Measurements from ENCODE around the gene SEC11C.
A peak's percentile ranks its signal among the peaks of the same experiment; 100 is the strongest.
"Not testable (repeated sequence)": the region's sequence is repeated elsewhere in the genome, so short reads cannot be mapped to it uniquely, and the experiment has no call there.

The SEC11C gene

DNA sequence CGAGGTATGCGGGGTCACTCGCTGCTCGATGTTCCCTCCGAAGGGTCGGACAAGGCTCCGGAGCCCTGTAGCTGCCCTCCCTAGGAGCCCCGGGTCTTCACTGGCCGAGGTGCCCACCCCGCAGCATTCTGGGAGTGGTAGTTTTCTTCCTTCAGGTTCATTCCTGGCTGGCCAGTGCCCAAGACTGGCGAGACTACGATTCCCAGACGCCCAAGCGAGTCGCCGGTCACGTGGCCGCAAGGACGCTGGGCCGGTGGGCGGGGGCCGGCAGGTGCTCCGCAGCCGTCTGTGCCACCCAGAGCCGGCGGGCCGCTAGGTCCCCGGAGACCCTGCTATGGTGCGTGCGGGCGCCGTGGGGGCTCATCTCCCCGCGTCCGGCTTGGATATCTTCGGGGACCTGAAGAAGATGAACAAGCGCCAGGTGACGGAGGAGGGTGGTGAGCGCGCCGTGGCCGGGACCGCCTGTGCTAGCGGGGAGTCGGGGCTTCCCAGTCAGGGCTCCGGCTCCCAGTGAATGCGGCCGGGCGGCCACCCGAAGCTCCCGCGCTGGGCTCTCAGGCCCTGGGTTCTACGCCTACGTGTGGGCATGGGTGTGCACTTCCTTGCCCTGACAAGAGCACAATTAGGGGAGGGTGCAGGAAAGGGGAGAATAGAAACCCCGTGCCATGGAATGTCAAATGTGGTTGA, at the start of gene SEC11C:
TSS of gene SEC11C (plus strand) at position 270 of the 687 bp plus-strand sequence. CDS start at position 335, 65 bp downstream.
- DNase-seq (ENCODE audit: low read depth in 2 of 2), result peak; percentile 91 to 92

DNA sequence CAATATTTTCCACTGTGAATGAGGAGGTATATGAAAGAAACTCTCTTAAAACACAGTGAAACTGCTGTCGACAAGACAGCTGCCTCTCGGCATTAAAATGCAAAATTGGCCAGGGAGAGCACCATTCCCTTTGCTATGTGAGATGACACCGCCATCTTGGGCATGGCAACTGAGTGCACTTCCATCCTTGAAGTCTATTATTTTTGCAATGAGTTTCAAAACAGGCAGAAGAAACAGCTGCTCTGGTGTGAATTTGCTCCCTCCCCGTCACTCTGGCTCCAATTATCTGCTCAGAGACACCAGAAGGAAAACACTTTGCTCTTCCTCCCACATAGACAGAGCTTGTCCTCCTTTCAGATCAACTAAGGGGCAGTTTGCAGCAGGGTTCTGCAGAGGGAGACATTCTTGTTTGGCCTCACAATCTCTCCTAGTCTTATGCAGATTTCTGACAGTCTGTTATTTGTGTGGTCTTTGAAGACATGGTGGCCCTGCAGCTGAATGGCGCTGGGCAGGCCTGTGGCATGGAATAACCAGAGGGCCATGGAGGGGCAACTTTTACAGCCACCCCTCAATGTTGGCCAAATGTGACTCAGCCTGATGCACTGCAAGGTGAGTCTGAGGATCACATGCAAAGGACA, 48.6 kb upstream of the SEC11C start:
- no peak for DNase-seq (ENCODE audit: low read depth in 2 of 2)

- DNase-seq (ENCODE audit: low read depth in 2 of 2), result no peak
Observed at GRCh38 chr18:59093668-59094067, 46.0 kb upstream of the SEC11C start.

- no peak for DNase-seq (ENCODE audit: low read depth in 2 of 2)
Observed at GRCh38 chr18:59094569-59094968, 45.1 kb upstream of the SEC11C start.

DNA sequence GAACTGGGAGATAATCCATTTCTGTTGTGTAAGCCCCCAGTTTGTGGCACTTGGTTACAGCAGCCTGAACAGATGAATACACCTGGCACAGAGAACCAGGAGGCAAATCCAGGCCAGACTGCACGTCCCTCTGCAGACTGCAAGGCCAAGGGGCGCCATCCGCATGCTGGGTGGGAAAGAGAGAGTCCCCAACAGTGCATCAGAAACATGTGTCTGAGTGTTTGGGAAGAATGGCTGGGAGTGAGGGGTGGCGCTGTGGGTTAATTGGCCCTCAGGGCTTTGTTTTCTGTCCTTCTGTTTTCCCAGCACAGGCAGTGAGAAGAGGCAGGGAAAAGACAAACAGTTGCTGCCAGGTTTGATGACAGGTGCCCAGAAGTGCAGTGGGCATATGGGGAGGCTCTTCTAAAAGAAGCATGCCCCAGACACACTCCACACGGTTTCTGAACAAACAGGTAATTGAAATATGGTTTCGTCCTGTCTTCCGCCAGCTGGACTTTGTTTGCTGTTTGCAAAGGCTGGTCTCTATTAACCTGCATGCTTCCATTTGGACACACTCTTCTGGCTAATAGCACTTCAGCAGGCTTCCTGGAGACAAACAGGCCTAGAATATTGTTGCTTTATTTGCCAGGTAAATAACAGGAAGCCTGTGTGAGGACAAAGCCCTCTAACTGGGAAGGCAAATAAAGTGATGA, 43.4 kb upstream of the SEC11C start:
- no peak for DNase-seq (ENCODE audit: low read depth in 2 of 2)

- DNase-seq (ENCODE audit: low read depth in 2 of 2), result no peak
Observed at GRCh38 chr18:59101830-59102414, 37.8 kb upstream of the SEC11C start.

- no peak for DNase-seq (ENCODE audit: low read depth in 2 of 2)
Observed at GRCh38 chr18:59109375-59109774, 30.3 kb upstream of the SEC11C start.

DNA sequence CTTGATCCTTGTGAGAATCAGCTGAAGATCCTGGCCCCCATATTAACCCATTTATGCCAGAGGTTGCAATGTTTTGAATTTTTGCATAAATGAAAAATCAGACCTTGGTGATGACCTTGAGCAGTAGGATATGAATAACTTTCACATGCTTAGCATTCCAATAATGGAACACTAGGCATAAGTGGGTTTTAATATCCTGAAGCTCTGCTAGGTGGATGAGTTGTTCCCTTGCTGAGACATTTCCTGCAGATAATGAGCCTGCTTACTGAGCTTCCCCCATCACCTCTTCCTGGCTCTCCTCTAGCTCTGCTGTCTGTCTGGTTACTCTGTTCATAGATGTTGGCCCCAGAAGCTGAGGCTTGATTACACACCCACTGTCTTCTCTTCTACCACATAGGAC, 25.5 kb upstream of the SEC11C start:
- no peak for DNase-seq (ENCODE audit: low read depth in 2 of 2)

DNA sequence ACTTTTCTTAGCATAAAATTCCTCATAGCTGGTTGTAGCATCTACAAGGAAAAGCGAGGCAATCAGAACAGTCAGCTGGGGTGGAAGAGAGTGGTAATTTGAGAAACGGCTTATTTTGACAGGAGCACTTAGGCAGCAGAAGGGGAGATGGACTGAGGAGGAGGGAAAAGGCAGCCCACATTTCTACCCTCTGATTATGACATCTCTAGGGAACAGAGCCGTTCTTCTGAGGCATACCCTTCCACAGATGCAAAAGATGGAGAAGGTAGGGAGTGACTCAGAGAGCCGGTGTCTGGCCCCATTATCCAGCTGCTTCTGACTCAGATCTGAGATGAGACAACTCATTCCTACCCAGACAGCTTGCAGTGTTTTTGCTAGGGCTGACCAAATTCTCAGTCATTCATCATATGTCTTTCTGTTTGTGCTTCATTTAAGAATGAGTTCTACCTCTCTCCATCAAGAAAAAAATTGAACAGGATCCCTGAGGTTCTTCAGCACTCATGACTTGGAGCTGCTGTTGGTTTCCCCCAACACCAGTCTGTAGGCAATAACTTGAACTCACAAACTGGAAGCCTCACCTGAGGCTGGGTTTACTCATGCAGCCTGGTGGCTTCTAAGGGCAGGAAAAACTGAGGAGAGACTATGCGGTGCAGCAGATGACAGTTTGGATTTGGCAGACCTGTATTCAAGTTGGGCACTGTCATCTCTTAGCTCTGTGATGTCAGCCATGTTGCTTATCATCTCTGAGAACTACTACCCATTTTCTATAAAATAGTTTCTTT, 15.9 kb upstream of the SEC11C start:
- DNase-seq (ENCODE audit: low read depth in 2 of 2), result no peak

DNA sequence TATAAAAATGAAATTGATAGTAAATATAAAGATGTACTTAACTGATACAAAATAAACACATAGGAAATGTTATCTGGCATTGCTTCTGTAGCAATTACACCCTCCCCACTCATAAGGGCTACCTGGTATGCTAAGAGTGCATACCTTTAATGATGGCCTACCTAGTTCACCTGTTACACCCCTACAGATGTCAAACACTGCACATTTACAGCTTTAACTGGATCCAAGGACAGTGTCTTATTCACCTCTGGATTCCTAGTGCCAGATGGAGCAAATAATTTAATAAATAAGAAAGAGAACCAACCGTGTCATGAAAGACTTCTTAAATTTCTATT, 15.3 kb upstream of the SEC11C start:
- no peak for DNase-seq (ENCODE audit: low read depth in 2 of 2)

DNA sequence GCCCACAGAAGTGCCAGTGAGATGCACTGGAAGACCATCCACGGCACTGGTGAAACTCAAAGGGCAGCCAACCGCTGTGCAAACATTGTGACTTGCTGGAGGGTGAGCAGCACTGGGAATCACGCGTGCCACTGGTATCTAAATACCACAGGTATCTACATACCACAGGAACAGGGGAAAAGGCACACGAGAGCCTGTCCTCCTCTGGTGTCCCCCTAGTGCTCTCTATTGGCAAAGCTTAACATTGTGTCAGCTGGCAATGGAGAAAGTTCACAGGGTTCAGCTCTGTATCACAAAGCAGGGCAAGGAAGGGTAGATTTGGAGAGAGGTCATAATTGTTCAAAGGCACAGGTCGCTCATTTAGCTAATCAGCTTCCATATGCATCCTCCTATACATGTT, 12.6 kb upstream of the SEC11C start:
- DNase-seq (ENCODE audit: low read depth in 2 of 2), result no peak

DNA sequence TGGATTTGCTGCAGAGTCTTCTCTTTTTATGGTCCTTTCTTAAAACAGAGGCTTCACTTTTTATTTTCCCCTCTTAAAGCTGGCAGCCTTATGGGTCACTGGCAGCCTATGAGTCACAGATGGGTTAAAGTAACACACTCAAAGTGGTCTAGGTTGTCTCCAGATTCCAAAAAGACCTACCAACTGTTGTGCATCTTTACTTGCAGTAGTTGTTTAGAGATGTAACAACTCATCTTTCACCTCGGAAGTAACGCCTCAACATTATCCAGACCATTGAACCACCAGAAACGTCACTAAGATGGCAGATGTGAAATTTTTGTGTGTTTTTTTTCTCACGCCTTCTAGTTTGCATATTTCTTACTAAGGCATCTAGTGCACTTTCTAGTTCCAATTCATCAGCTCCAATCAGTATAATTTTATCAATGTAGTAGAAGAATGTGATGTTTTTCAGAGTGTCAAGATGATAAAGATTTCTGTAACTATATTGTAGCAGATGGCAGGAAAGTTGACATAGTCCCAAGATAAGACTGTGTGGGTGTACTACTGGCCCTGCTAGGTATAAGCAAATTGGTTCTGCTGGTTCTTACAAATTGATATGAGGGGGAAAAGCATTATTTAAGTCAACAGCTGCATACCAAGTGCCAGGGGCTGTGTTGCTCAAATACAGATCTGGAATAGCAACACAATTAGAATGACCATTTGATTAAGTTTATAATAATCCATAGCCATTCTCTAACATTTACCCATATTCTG, 9.6 kb upstream of the SEC11C start:
- no peak for DNase-seq (ENCODE audit: low read depth in 2 of 2)

- DNase-seq (ENCODE audit: low read depth in 2 of 2), result no peak
Observed at GRCh38 chr18:59132810-59133465, 6.7 kb upstream of the SEC11C start.

DNA sequence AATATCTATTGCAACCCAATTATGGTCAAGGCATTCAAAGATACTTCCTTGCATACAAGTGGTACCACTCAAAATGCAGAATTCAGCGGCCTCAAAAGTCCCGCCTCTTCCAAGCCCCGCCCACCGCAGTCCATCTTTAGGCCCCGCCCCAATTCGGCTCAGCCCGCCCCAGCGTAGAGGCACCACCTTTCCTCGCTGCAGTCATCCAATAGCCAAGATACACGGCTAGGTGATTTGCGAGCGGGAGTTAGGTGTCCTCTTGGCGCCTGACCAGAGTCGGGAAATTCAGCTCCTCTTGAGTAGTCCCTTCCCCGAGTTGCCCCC, 431 bp upstream of the SEC11C start:
- peak; percentile 82 to 88 for DNase-seq (ENCODE audit: low read depth in 2 of 2)

DNA sequence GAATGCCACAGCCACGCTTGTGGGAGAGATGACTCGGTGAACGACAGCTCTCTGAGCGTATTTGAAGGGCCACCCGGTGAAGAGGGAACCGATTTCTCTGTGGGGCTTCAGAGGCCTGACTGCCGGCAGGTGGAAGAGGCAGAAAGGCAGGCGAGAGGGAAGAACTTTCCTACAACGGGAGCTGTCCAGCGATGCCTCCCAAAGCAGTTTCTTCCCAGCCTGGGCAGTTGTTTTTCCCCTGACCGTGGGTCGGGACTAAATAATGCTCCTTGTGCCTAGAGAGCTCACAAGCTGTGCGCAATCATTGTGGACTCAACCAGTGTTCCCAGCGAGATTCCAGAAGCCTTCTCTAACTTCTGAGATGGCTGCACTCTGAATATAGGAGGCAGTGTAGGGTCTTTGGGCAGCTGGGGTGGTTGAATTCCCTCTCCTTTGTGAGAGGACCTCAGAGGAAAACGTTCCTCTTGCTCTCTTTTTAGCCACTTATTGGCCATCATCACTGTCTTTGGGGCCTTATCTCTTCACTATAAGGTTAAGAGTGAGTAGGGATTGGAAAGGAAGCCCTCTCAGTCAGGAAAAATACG, 710 bp downstream of the SEC11C start:
- DNase-seq (ENCODE audit: low read depth in 2 of 2), result no peak

- DNase-seq (ENCODE audit: low read depth in 2 of 2), result no peak
Observed at GRCh38 chr18:59141294-59142068, 1.8 kb downstream of the SEC11C start.

DNA sequence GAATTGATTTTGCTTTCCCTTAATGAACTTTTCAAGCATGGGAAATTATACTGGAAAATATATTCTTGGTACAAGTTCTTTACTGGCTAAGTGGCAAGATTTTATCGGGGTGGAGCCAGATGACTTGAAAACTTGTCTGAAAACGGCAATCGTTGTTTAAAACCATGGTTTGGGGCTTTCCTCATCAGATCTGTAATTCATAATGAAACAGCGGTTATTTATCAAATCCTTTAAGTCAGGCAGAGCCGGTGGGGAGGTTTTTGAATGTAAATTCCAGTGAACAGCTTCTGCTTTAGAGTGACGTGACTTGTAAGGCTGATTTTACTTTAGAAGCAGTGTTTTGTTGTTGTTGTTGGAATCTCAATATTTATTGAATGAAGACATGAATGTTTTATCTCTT, 2.6 kb downstream of the SEC11C start:
- no peak for DNase-seq (ENCODE audit: low read depth in 2 of 2)

DNA sequence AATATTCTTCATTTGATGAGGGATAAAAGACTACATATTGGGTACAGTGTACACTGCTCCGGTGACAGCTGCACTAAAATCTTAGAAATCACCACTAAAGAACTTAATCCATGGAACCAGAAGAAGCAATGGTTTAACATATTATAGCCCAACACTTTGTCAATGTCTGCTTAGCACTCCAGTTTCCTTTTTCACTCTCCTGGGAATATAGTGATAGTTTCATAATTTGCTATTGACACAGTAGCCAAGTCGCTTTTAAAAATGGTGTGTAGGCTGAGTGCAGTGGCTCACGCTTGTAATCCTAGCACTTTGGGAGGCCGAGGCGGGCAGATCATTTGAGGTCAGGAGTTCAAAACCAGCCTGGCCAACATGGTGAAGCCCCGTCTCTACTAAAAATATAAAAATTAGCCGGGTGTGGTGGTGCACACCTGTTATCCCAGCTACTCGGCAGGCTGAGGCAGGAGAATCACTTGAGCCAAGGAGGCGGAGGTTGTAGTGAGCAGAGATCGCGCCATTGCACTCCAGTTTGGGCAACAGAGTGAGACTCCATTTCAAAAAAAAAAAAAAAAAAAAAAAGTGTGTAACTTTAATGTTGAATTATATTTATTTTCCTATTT, 3.2 kb downstream of the SEC11C start:
- DNase-seq (ENCODE audit: low read depth in 2 of 2), result not testable (repeated sequence)

- no peak for DNase-seq (ENCODE audit: low read depth in 2 of 2)
Observed at GRCh38 chr18:59143441-59143840, 3.8 kb downstream of the SEC11C start.
